HG03039 (cell line): ENCODE data around the gene C20orf144.

Experiments used
- ATAC-seq: cut with Tn5 transposase; IDR thresholded peaks from one replicate; pipeline ENCODE4 v1.9.1; 2021; ENCODE audit warnings: mild to moderate bottlenecking, moderate library complexity; ENCODE audit not compliant: unreplicated experiment

The C20orf144 gene

DNA sequence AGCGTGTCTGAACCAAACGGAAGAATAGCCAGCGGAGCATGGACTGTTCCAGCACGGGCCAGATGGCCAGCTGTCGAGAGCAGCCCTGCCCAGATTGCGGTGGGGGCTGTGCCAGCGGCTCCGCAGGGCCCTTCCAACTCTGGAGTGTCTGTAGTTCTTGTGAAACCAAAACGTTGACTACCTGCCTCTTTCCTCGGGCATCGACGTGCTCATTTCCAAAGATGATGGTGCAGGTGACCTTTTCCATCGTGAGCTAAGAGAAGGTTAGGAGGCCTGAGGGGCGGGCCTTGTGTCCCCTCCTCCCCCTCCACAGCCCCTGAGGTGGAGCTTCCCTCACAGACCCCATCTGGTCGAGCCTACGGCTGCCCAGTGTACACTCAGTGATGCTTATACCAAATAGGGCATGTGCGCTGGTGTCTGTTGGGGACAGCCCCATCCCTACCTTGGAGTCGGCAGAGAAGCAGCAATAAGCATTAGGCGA is 12.9 kb upstream of the C20orf144 start:
- no peak for ATAC-seq

- no peak for ATAC-seq
Measured at GRCh38 chr20:33650111-33650752, 11.9 kb upstream of the C20orf144 start.

- ATAC-seq: no peak
Measured at GRCh38 chr20:33650753-33651561, 11.2 kb upstream of the C20orf144 start.

DNA sequence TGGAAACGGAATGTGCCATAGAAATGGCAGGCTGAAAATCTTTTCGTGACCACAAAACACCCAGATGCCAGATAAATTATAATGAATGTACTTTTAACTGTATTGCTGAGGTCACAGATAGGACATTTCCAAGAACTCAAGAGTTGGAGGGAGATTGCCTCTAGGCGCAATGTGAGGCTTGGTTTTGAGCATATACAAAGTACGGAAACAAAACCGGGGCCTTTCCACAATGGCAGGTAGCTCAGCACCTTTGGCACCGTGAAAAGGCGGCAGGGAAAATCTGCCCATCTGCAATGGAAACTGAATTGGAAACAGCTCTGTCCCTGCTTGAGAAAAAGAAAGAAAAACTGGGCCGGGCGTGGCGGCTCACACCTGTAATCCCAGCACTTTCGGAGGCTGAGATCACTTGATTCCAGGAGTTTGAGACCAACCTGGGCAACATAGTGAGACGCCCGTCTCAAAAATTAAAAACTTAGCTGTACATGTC is 10.5 kb upstream of the C20orf144 start:
- no peak for ATAC-seq

- ATAC-seq: no peak
Measured at GRCh38 chr20:33653218-33653899, 8.8 kb upstream of the C20orf144 start.

- no peak for ATAC-seq
Measured at GRCh38 chr20:33653900-33654596, 8.1 kb upstream of the C20orf144 start.

DNA sequence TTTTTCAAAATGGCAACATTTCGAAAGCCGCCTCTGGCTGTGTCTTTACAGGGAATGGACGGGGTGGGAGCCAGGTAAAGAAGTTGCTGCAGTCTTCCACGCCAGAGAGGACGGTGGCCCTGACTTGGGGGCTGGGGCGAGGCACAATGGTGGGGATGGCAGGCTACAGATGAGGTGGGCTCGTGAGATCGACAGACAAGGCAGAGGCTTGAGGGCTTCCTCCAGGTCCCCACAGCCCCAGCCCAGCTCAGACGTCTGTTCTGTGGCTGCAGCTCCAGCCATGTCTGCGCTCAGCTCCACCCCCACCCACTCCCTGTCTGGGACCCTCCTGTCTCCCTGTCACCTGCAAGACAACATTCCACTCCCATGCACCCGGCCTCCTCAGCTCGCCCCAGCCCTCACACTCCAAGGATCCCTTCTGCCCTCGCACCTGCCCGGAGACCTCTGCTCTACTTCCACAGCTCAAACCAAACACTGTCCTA is 7.4 kb upstream of the C20orf144 start:
- no peak for ATAC-seq

GRCh38 chr20:33655164-33655563 is 7.0 kb upstream of the C20orf144 start:
- ATAC-seq: no peak

GRCh38 chr20:33656010-33656782 is 5.9 kb upstream of the C20orf144 start:
- ATAC-seq: no peak

- no peak for ATAC-seq
Measured at GRCh38 chr20:33656783-33657703, 5.1 kb upstream of the C20orf144 start.

DNA sequence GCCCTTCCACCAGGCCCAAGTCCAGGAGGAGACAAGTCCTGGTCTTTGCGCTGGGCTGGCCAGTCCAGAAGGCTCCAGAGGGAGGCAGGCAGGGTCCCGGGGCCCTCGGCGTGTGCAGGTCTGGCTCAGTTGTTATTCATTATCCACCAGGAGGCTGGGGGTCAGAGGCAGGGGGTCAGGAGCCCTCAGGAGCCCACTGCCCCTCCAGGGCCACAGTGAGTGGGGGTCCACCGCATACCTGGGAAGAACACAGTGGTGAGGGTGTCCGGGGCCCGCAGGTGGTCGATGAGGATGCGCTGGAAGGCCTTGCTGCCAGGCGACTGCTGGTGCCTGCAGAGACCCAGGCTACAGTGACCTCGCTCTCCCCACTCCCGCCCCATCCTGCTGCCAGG is 4.4 kb upstream of the C20orf144 start:
- no peak for ATAC-seq

GRCh38 chr20:33658510-33658909 is 3.6 kb upstream of the C20orf144 start:
- ATAC-seq: no peak

GRCh38 chr20:33658929-33659328 is 3.2 kb upstream of the C20orf144 start:
- no peak for ATAC-seq

GRCh38 chr20:33659341-33660034 is 2.6 kb upstream of the C20orf144 start:
- ATAC-seq: no peak

- ATAC-seq: no peak
Measured at GRCh38 chr20:33660035-33660684, 2.0 kb upstream of the C20orf144 start.

DNA sequence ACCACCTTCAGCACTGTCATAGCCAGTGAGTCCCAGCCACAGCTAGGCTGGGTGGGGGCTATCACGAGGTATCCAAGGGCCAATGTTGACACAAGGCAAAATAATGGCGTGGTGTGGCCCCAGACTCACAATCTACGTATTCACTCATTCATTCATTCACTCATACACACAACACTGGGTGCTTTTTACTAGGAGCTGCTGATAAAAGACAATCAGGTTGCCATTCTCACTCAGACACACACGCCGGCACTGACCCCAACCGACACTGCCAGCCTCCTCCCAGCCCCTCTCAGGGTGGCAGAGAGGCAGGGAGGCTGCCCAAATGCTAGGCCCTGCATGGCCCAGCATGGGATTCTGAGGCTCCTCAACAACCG is 1.5 kb upstream of the C20orf144 start:
- no peak for ATAC-seq

- ATAC-seq: peak; percentile 36
Measured at GRCh38 chr20:33663161-33664084, 1.3 kb downstream of the C20orf144 start.
